ENCODE data around the gene SLC51A.
"Not testable (repeated sequence)": the region's sequence is repeated elsewhere in the genome, so short reads cannot be mapped to it uniquely, and the experiment has no call there.

SLC51A gene

DNA sequence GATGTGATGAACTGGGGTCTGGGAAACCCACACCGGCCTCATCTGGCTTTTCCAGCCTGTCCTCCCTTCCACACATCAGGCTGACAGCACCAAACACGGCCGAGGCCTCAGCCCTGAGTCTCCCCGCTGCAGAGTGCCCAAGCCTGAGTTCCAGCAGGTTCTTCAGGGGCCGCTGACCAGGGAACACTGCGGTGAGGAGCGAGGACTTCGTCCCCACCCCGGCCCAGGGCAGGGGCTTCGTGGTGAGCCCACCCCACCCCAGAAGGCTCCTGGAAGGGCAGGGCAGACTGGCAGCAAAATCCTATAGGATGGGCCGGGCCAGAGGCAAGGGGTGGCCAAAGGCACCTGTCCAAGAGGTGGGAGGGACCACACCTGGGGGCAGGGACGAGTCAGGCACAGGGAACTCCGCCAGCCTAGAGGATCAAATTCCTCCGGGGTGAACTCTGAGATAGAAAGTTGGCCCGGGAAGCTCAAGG is at the start of gene SLC51A:
TSS of gene SLC51A (plus strand) at position 446 of the 476 bp plus-strand sequence. CDS start 179 bp downstream, outside the sequence.
- TF ChIP-seq, protein P1, sequence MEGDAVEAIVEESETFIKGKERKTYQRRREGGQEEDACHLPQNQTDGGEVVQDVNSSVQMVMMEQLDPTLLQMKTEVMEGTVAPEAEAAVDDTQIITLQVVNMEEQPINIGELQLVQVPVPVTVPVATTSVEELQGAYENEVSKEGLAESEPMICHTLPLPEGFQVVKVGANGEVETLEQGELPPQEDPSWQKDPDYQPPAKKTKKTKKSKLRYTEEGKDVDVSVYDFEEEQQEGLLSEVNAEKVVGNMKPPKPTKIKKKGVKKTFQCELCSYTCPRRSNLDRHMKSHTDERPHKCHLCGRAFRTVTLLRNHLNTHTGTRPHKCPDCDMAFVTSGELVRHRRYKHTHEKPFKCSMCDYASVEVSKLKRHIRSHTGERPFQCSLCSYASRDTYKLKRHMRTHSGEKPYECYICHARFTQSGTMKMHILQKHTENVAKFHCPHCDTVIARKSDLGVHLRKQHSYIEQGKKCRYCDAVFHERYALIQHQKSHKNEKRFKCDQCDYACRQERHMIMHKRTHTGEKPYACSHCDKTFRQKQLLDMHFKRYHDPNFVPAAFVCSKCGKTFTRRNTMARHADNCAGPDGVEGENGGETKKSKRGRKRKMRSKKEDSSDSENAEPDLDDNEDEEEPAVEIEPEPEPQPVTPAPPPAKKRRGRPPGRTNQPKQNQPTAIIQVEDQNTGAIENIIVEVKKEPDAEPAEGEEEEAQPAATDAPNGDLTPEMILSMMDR (IDR thresholded peaks at IDR 0.05): no peak
- Histone ChIP-seq H3K27ac (no peak within 1 kb of the TSS), H3K36me3 (no peaks in the 10 kb centered on the region), H3K9me3 (no peaks in the 10 kb centered on the region), H3K27me3 (peaks cover 0 to 34% of the 10 kb centered on the region in 2 donors), H3K4me1 (peaks cover 0 to 15% (median 11%) of the 10 kb centered on the region in 4 donors), H3K4me3 (no peak within 1 kb of the TSS)
- no peak for DNase-seq
- intact Hi-C loops (cut with DNase I; ENCODE audit: low total_unique reads): no loop called here

DNA sequence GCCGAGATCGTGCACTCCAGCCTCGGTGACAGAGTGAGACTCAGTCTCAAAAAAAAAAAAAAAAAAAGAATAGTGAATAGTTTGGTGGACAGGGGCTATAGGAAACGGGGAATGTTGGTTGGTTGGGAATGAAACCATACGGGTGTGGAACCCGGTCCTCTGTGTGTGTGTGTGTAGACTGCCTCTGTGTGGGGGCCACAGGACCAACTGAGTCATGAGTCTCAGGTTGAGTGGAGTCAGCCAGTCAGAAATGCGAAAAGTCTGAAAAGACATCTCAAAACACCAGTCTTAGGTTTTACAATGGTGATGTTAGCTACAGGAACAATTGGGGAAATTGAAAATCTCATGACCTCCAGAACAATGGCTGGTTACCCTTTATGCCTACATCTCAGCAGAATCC is 49.6 kb upstream of the SLC51A start:
- no peaks in the 10 kb centered on the region for H3K27me3 ChIP-seq
- no peak overlapping the region for H3K4me3 ChIP-seq
- TF ChIP-seq, protein P1 (IDR thresholded peaks at IDR 0.05): no peak
- H3K27ac ChIP-seq: no peak overlapping the region
- H3K9me3 ChIP-seq: no peaks in the 10 kb centered on the region
- DNase-seq: no peak
- intact Hi-C loops (cut with DNase I; ENCODE audit: low total_unique reads): no loop called here
- no peaks in the 10 kb centered on the region for H3K36me3 ChIP-seq
- H3K4me1 ChIP-seq: no peaks in the 10 kb centered on the region

DNA sequence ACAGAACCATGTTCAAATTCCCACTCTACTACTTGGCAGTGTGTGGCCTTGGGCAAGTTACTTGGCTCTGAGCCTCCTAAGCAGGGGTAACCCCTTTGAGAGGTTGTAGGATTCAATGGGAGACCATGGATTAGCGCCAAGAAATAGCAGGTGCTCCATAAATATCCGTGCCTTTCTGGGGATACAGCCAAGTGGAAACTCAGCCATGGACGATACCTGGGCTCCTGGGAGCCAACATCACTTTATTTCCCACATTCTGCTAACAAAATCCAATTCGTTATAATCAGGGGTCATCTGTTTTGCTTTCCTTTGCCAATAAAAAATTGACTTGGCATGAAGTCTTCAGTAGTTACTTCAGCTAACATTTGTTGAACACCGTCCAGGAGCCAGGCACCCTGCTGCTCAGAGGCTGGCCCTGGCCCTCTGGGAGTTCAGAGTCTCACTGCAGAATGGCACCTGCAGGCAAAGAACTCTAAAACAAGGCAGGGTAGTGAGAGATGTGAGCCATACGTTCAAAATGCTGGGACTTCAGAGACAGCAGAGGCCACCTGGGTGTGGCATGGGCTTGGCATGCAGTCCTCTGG is 47.4 kb upstream of the SLC51A start:
- Histone ChIP-seq H3K9me3 (no peaks in the 10 kb centered on the region), H3K27ac (no peak overlapping the region), H3K4me1 (no peaks in the 10 kb centered on the region), H3K4me3 (no peak overlapping the region), H3K27me3 (no peaks in the 10 kb centered on the region), H3K36me3 (no peaks in the 10 kb centered on the region)
- TF ChIP-seq, protein P1 (IDR thresholded peaks at IDR 0.05): no peak
- no peak for DNase-seq
- intact Hi-C loops (cut with DNase I; ENCODE audit: low total_unique reads): no loop called here

DNA sequence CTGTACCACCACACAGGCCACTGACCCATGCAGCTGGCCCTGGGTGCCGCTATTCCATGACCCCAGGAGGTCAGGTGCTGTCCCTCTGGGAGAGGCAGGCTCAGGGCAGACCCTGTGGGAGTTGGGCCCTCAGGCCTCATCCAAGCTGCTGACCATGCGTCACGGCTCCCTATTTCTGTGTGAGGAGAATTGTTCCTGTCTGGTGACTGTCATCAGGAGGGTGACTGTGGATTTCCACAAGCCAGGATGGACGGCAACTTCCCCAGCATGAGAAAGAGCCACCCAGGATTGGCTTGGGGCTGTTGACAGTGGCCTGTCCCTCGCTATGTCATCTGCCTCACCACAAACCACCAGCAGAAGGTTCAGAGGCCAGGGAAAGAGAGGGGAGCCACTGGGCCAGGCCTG is 46.5 kb upstream of the SLC51A start:
- intact Hi-C loops (cut with DNase I; ENCODE audit: low total_unique reads): no loop called here
- TF ChIP-seq, protein P1 (IDR thresholded peaks at IDR 0.05): no peak
- Histone ChIP-seq H3K4me3 (no peak overlapping the region), H3K27ac (no peak overlapping the region), H3K4me1 (no peaks in the 10 kb centered on the region), H3K27me3 (no peaks in the 10 kb centered on the region), H3K9me3 (no peaks in the 10 kb centered on the region), H3K36me3 (no peaks in the 10 kb centered on the region)
- DNase-seq: no peak

DNA sequence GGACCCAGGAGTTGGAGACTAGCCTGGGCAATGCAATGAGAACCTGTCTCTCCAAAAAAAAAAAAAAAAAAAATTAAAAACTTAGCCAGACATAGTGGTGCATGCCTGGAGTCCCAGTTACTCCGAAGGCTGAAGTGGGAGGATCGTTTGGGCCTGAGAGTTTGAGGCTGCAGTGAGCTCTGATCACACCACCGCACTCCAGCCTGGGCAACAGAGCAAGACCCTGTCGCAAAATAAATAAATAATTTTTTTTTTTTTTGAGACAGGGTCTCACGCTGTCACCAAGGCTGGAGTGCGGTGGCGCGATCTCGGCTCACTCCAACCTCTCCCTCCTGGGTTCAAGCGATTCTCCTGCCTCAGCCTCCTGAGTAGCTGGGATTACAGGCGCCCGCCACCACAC is 46.0 kb upstream of the SLC51A start:
- H3K4me3 ChIP-seq; H3K36me3 ChIP-seq; H3K27me3 ChIP-seq; H3K4me1 ChIP-seq; H3K27ac ChIP-seq; DNase-seq; H3K9me3 ChIP-seq; intact Hi-C loops (cut with DNase I; ENCODE audit: low total_unique reads): not testable (repeated sequence)

DNA sequence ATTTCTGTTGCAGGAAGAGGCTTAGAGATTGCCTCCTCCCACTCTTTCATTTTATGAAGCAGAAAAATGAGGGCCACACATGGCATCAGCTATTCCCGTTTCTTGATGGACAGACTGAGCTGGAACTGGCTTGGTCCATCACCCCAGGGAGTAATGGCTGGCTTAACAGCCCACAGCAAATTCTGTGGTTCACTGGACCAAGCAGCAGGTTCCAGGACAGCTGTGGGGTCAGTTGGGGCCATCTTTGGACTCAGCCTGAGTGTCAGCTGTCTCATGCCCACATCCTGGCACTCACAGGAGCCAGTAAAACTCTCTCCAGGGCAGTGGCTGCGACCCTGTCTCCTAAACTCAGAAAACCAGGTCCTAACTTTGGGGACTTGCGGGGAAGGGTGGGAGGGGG is 41.7 kb upstream of the SLC51A start:
- Histone ChIP-seq H3K9me3 (no peaks in the 10 kb centered on the region), H3K27ac (no peak overlapping the region), H3K4me3 (no peak overlapping the region), H3K36me3 (no peaks in the 10 kb centered on the region), H3K4me1 (no peaks in the 10 kb centered on the region), H3K27me3 (no peaks in the 10 kb centered on the region)
- no peak for DNase-seq
- intact Hi-C loops (cut with DNase I; ENCODE audit: low total_unique reads): no loop called here
- TF ChIP-seq, protein P1 (IDR thresholded peaks at IDR 0.05): no peak

Measured in tibial artery (tissue), 4 donors.